Smooth muscle cell (in vitro differentiated cells): ENCODE measurements around the gene NHLH1. TPM values are rescaled to one million over a fixed set of nuclear protein-coding genes. Genes with fewer than 3 reads are reported as not detected.

Source experiments
- DNase-seq: peaks from one replicate; lab custom pipeline; 2025; ENCODE audit not compliant: unreplicated experiment; lab: John Stamatoyannopoulos, UW
- H2AFZ ChIP-seq: fragments of 200-600 bp; sonication (generic); 2 replicates; pipeline ENCODE4 v1.6.0; 2016; ENCODE audit warnings: antibody characterized with exemption, low read depth, mild to moderate bottlenecking
- H3F3A ChIP-seq: fragments of 200-600 bp; sonication (generic); 2 replicates; pipeline ENCODE4 v1.6.0; 2017; ENCODE audit warnings: antibody characterized with exemption, low read depth
- H3K27ac ChIP-seq: fragments of 200-600 bp; sonication (generic); 2 replicates; pipeline ENCODE4 v1.5.1; 2016; ENCODE audit warnings: low read depth, mild to moderate bottlenecking
- H3K27me3 ChIP-seq: fragments of 200-600 bp; sonication (generic); 2 replicates; pipeline ENCODE4 v1.6.1; 2016; ENCODE audit warnings: low read depth, mild to moderate bottlenecking
- H3K36me3 ChIP-seq: fragments of 200-600 bp; sonication (generic); 2 replicates; pipeline ENCODE4 v1.5.1; 2016; ENCODE audit warnings: low read depth
- H3K4me1 ChIP-seq: fragments of 200-600 bp; sonication (generic); 2 replicates; pipeline ENCODE4 v1.5.1; 2016; ENCODE audit warnings: low read depth
- H3K4me2 ChIP-seq: fragments of 200-600 bp; sonication (generic); 2 replicates; pipeline ENCODE4 v1.6.0; 2016; ENCODE audit warnings: mild to moderate bottlenecking
- H3K4me3 ChIP-seq: fragments of 200-600 bp; sonication (generic); 2 replicates; pipeline ENCODE4 v1.5.1; 2016; ENCODE audit warnings: mild to moderate bottlenecking
- H3K79me2 ChIP-seq: fragments of 200-600 bp; sonication (generic); 2 replicates; pipeline ENCODE4 v1.6.0; 2016; ENCODE audit warnings: low read depth, mild to moderate bottlenecking
- H3K9ac ChIP-seq: fragments of 200-600 bp; sonication (generic); 2 replicates; pipeline ENCODE4 v1.6.0; 2016; ENCODE audit warnings: low read depth
- H3K9me3 ChIP-seq: fragments of 200-600 bp; sonication (generic); replicated peaks from 2 replicates; pipeline ENCODE4 v1.5.1; 2016; ENCODE audit warnings: low read depth
- H4K20me1 ChIP-seq: fragments of 200-600 bp; sonication (generic); 2 replicates; pipeline ENCODE4 v1.6.0; 2016; ENCODE audit warnings: low read depth
- CTCF ChIP-seq: fragments of 200-600 bp; sonication (generic); IDR thresholded peaks from 2 replicates; pipeline ENCODE4 v1.5.1; 2017; ENCODE audit warnings: borderline replicate concordance, mild to moderate bottlenecking, antibody characterized with exemption; ENCODE audit not compliant: insufficient read depth, poor library complexity, severe bottlenecking
- WGBS: methylation state at CpG from one replicate; pipeline ENCODE4 v1.1.7; 2016; ENCODE audit warnings: low lambda C conversion rate; 5-methylcytosine and 5-hydroxymethylcytosine counted together
- polyA plus RNA-seq: library from polyadenylated mRNA; unstranded; fragments of >200 nt; fragmentation: Nextera tagmentation; extraction: Ambion mirVana; gene quantifications from 2 replicates; pipeline ENCODE4 v1.2.1, GENCODE V29; 2016
- total RNA-seq: library from RNA; depleted of rRNA; stranded (reverse); fragments of >200 nt; gene quantifications from 2 replicates; pipeline ENCODE4 v1.2.3, GENCODE V29; 2014

The NHLH1 gene
- total and polyA plus RNA-seq, 2 experiments from 2014 or later, result 0.27 TPM; not detected in 1

GRCh38 chr1:160340146-160340545 is 26.7 kb upstream of the NHLH1 start:
- Histone ChIP-seq H3K27me3 (no peaks in the 10 kb centered on the region), H2AFZ (no peak overlapping the region), H3F3A (peaks cover under 1% of the 10 kb centered on the region), H3K79me2 (peaks cover 98% of the 10 kb centered on the region), H3K4me1 (peaks cover 23% of the 10 kb centered on the region), H3K27ac (peak overlapping the region; percentile 34), H3K9me3 (no peaks in the 10 kb centered on the region), H3K4me2 (peak overlapping the region; percentile 97), H3K36me3 (peaks cover 24% of the 10 kb centered on the region), H3K9ac (no peak overlapping the region), H4K20me1 (peaks cover 74% of the 10 kb centered on the region), H3K4me3 (no peak overlapping the region)
- DNase-seq, result no peak
- WGBS, result 94% methylated on average over 3 of the region's 3 CpGs
- TF ChIP-seq CTCF, result no peak

GRCh38 chr1:160340866-160341265 is 26.0 kb upstream of the NHLH1 start:
- no peak for DNase-seq
- TF ChIP-seq CTCF, result no peak
- H2AFZ ChIP-seq, result no peak overlapping the region
- peaks cover 23% of the 10 kb centered on the region for H3K4me1 ChIP-seq
- no peaks in the 10 kb centered on the region for H3F3A ChIP-seq
- H3K4me2 ChIP-seq, result peak overlapping the region; percentile 97
- H3K27me3 ChIP-seq, result no peaks in the 10 kb centered on the region
- peak overlapping the region; percentile 87 for H3K4me3 ChIP-seq
- H3K27ac ChIP-seq, result peak overlapping the region; percentile 34
- H3K9ac ChIP-seq, result peak overlapping the region; percentile 14
- peaks cover 90% of the 10 kb centered on the region for H3K79me2 ChIP-seq
- 79% methylated on average over 2 of the region's 2 CpGs for WGBS
- no peaks in the 10 kb centered on the region for H3K9me3 ChIP-seq
- H3K36me3 ChIP-seq, result peaks cover 24% of the 10 kb centered on the region
- H4K20me1 ChIP-seq, result peaks cover 67% of the 10 kb centered on the region

- Histone ChIP-seq H3K27ac (peak overlapping the region; percentile 79), H3K9me3 (no peaks in the 10 kb centered on the region), H2AFZ (no peak overlapping the region), H3K4me2 (peak overlapping the region; percentile 97), H4K20me1 (peaks cover 50% of the 10 kb centered on the region), H3K79me2 (peaks cover 74% of the 10 kb centered on the region), H3K27me3 (no peaks in the 10 kb centered on the region), H3K9ac (peak overlapping the region; percentile 97), H3K4me3 (peak overlapping the region; percentile 87), H3K36me3 (peaks cover 24% of the 10 kb centered on the region), H3F3A (no peaks in the 10 kb centered on the region), H3K4me1 (peaks cover 23% of the 10 kb centered on the region)
- DNase-seq, result no peak
- WGBS, result under 1% methylated on average over 7 of the region's 7 CpGs
- TF ChIP-seq CTCF, result no peak
Measured at GRCh38 chr1:160342526-160342925, 24.3 kb upstream of the NHLH1 start.
